HG02870 (cell line): ENCODE measurements around the gene DHFR.
"Not testable (repeated sequence)": the region's sequence is repeated elsewhere in the genome, so short reads cannot be mapped to it uniquely, and the experiment has no call there.

Experiments
- ATAC-seq: cut with Tn5 transposase; IDR thresholded peaks from one replicate; pipeline ENCODE4 v1.9.1; 2021; ENCODE audit warnings: mild to moderate bottlenecking, moderate library complexity; ENCODE audit not compliant: unreplicated experiment

DHFR gene

GRCh38 chr5:80597500-80597899 is 57.3 kb downstream of the DHFR start:
- no peak for ATAC-seq

GRCh38 chr5:80594810-80595209 is 60.0 kb downstream of the DHFR start:
- ATAC-seq, result no peak

GRCh38 chr5:80592761-80593160 is 62.0 kb downstream of the DHFR start:
- no peak for ATAC-seq

- no peak for ATAC-seq
Measured at GRCh38 chr5:80592105-80592504, 62.7 kb downstream of the DHFR start.

- ATAC-seq, result no peak
Measured at GRCh38 chr5:80591352-80591751, 63.4 kb downstream of the DHFR start.

- no peak for ATAC-seq
Measured at GRCh38 chr5:80590766-80591165, 64.0 kb downstream of the DHFR start.

GRCh38 chr5:80588858-80589540 is 65.8 kb downstream of the DHFR start:
- ATAC-seq, result no peak

- no peak for ATAC-seq
Measured at GRCh38 chr5:80584770-80585169, 70.0 kb downstream of the DHFR start.

GRCh38 chr5:80580291-80580690 is 74.5 kb downstream of the DHFR start:
- not testable (repeated sequence) for ATAC-seq

- no peak for ATAC-seq
Measured at GRCh38 chr5:80579050-80579449, 75.7 kb downstream of the DHFR start.

GRCh38 chr5:80577707-80578106 is 77.1 kb downstream of the DHFR start:
- no peak for ATAC-seq

GRCh38 chr5:80576383-80576782 is 78.4 kb downstream of the DHFR start:
- ATAC-seq, result no peak
